Measurements from ENCODE around the gene ICE2. TPM values are rescaled to one million over a fixed set of nuclear protein-coding genes. Genes with fewer than 3 reads are reported as not detected.
A peak's percentile ranks its signal among the peaks of the same experiment; 100 is the strongest.

Gene ICE2
- total RNA-seq, 4 donors from 2014 or later = 5.8 to 19.0 (median 14.3) TPM

GRCh38 chr15:60400944-60401343 lies 78.0 kb downstream of the ICE2 start:
- peak overlapping the region in 1 of 4 donors; percentile 98 for H3K27ac ChIP-seq
- ATAC-seq = no peak
- no peaks in the 10 kb centered on the region for H3K27me3 ChIP-seq
- TF ChIP-seq, protein P1, sequence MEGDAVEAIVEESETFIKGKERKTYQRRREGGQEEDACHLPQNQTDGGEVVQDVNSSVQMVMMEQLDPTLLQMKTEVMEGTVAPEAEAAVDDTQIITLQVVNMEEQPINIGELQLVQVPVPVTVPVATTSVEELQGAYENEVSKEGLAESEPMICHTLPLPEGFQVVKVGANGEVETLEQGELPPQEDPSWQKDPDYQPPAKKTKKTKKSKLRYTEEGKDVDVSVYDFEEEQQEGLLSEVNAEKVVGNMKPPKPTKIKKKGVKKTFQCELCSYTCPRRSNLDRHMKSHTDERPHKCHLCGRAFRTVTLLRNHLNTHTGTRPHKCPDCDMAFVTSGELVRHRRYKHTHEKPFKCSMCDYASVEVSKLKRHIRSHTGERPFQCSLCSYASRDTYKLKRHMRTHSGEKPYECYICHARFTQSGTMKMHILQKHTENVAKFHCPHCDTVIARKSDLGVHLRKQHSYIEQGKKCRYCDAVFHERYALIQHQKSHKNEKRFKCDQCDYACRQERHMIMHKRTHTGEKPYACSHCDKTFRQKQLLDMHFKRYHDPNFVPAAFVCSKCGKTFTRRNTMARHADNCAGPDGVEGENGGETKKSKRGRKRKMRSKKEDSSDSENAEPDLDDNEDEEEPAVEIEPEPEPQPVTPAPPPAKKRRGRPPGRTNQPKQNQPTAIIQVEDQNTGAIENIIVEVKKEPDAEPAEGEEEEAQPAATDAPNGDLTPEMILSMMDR (IDR thresholded peaks at IDR 0.05 in 4 of 5, conservative IDR thresholded peaks at IDR 0.05 in 1 of 5) = no peak
- TF ChIP-seq POLR2A (IDR thresholded peaks at IDR 0.05) = no peak
- in situ Hi-C loops (cut with MboI; ENCODE audit: low sequenced_read_pairs in 4 of 4) = no loop called here
- H3K4me1 ChIP-seq = peaks cover 15% of the 10 kb centered on the region in 2 donors
- no peak for DNase-seq
- H3K4me3 ChIP-seq = no peak overlapping the region
- peaks cover 0 to 4% of the 10 kb centered on the region in 2 donors for H3K36me3 ChIP-seq
- no peaks in the 10 kb centered on the region for H3K9me3 ChIP-seq
- intact Hi-C loops (cut with DNase I; ENCODE audit: low total_unique reads) = no loop called here

DNA sequence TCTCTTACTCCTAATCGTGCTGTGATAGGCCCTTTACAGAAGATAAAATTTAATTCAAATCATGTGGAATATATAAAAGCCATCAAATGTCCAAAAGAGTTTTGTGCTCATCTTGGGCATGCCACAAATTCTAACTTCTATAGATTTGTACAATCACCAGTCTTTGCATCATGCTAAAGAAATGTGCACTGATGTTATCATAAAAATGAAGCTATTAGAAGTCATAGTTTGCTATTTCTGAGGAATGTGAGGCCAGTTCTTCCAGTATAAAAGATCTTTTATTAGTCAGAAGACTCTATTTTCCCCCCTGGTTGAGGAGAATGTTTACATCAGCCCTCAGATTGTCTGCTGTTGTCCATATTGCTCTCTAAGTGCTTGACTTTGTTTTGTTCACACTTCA lies 79.0 kb downstream of the ICE2 start:
- H3K9me3 ChIP-seq = no peaks in the 10 kb centered on the region
- peaks cover 0 to 11% of the 10 kb centered on the region in 2 donors for H3K36me3 ChIP-seq
- H3K4me3 ChIP-seq = no peak overlapping the region
- no peak for ATAC-seq
- TF ChIP-seq POLR2A (IDR thresholded peaks at IDR 0.05) = no peak
- TF ChIP-seq, protein P1 (IDR thresholded peaks at IDR 0.05 in 4 of 5, conservative IDR thresholded peaks at IDR 0.05 in 1 of 5) = no peak
- no peaks in the 10 kb centered on the region for H3K27me3 ChIP-seq
- in situ Hi-C loops (cut with MboI; ENCODE audit: low sequenced_read_pairs in 4 of 4) (no loop called here), intact Hi-C loops (cut with DNase I; ENCODE audit: low total_unique reads) (no loop called here)
- no peak for DNase-seq
- peaks cover 22% of the 10 kb centered on the region in 2 donors for H3K4me1 ChIP-seq
- peak overlapping the region in 3 of 4 donors; percentile 17 to 99 (median 98) for H3K27ac ChIP-seq

- in situ Hi-C loops (cut with MboI; ENCODE audit: low sequenced_read_pairs in 4 of 4) (no loop called here), intact Hi-C loops (cut with DNase I; ENCODE audit: low total_unique reads) (no loop called here)
- peaks cover 28% of the 10 kb centered on the region in 2 donors for H3K4me1 ChIP-seq
- peak overlapping the region in 2 of 4 donors; percentile 14 to 95 for H3K4me3 ChIP-seq
- no peaks in the 10 kb centered on the region for H3K27me3 ChIP-seq
- H3K9me3 ChIP-seq = no peaks in the 10 kb centered on the region
- no peak for TF ChIP-seq POLR2A (IDR thresholded peaks at IDR 0.05)
- TF ChIP-seq, protein P1 (IDR thresholded peaks at IDR 0.05 in 4 of 5, conservative IDR thresholded peaks at IDR 0.05 in 1 of 5) = no peak
- H3K36me3 ChIP-seq = peaks cover 0 to 11% of the 10 kb centered on the region in 2 donors
- DNase-seq (no peak), ATAC-seq (no peak)
- H3K27ac ChIP-seq = peak overlapping the region; percentile 17 to 99 (median 96)
These were observed 79.6 kb downstream of the ICE2 start for GRCh38 chr15:60399246-60399915.

- in situ Hi-C loops (cut with MboI; ENCODE audit: low sequenced_read_pairs in 4 of 4) = no loop called here
- H3K9me3 ChIP-seq = no peaks in the 10 kb centered on the region
- no peaks in the 10 kb centered on the region for H3K27me3 ChIP-seq
- ATAC-seq (peak; percentile 63 to 67), DNase-seq (peak; percentile 84 to 87)
- intact Hi-C loops (cut with DNase I; ENCODE audit: low total_unique reads) = loop anchor here (2.0 kb wide), 1 partner anchor 23 kb away; no protein-coding TSS in a partner anchor
- peaks cover 42 to 43% of the 10 kb centered on the region in 2 donors for H3K4me1 ChIP-seq
- TF ChIP-seq POLR2A (IDR thresholded peaks at IDR 0.05) = peak; percentile 89 to 91
- TF ChIP-seq, protein P1 (IDR thresholded peaks at IDR 0.05 in 4 of 5, conservative IDR thresholded peaks at IDR 0.05 in 1 of 5) = no peak
- peaks cover 0 to 11% of the 10 kb centered on the region in 2 donors for H3K36me3 ChIP-seq
- H3K4me3 ChIP-seq = peak within 1 kb of the TSS; percentile 89 to 95 (median 92)
- H3K27ac ChIP-seq = peak within 1 kb of the TSS; percentile 94 to 99 (median 98)
These were observed 81.0 kb downstream of the ICE2 start, which contains the start of gene ANXA2 for GRCh38 chr15:60397772-60398445. TSS of gene ANXA2 (minus strand) at chr15:60397986. CDS start at chr15:60386075, 11,911 bp downstream.
